ENCODE results near the gene CSF1. TPM values are rescaled to one million over a fixed set of nuclear protein-coding genes. Genes with fewer than 3 reads are reported as not detected.
"Not testable (repeated sequence)": the region's sequence is repeated elsewhere in the genome, so short reads cannot be mapped to it uniquely, and the experiment has no call there.

Gene CSF1
- total RNA-seq, result 10 to 100 TPM in 3 of 4 donors, 1 to 10 TPM in 1; 9.7 to 41.9 (median 22.0) TPM

GRCh38 chr1:109910123-109910962 is at the start of gene CSF1:
CSF1 (plus strand) TSS chr1:109910849; CDS start chr1:109911024, 175 bp downstream.
- peak; percentile 83 to 97 for DNase-seq (ENCODE audit: low spot score in 2 of 2)
- WGBS, 2 donors, result 1 to 8% methylated on average over 32 to 39 of the region's 45 CpGs
- peak in 1 of 2 donors; percentile 40 for TF ChIP-seq POLR2A (IDR thresholded peaks at IDR 0.05)
- TF ChIP-seq, protein P1, sequence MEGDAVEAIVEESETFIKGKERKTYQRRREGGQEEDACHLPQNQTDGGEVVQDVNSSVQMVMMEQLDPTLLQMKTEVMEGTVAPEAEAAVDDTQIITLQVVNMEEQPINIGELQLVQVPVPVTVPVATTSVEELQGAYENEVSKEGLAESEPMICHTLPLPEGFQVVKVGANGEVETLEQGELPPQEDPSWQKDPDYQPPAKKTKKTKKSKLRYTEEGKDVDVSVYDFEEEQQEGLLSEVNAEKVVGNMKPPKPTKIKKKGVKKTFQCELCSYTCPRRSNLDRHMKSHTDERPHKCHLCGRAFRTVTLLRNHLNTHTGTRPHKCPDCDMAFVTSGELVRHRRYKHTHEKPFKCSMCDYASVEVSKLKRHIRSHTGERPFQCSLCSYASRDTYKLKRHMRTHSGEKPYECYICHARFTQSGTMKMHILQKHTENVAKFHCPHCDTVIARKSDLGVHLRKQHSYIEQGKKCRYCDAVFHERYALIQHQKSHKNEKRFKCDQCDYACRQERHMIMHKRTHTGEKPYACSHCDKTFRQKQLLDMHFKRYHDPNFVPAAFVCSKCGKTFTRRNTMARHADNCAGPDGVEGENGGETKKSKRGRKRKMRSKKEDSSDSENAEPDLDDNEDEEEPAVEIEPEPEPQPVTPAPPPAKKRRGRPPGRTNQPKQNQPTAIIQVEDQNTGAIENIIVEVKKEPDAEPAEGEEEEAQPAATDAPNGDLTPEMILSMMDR (IDR thresholded peaks at IDR 0.05), result no peak
- intact Hi-C loops (cut with DNase I; ENCODE audit: low total_unique reads), result no loop called here
- peak within 1 kb of the TSS; percentile 76 for H3K4me3 ChIP-seq (ENCODE audit: low read depth, poor library complexity, severe bottlenecking)

GRCh38 chr1:109861616-109862015 is 49.0 kb upstream of the CSF1 start:
- 79 to 87% methylated on average over 2 of the region's 2 CpGs for WGBS, 2 donors
- H3K4me3 ChIP-seq (ENCODE audit: low read depth, poor library complexity, severe bottlenecking); intact Hi-C loops (cut with DNase I; ENCODE audit: low total_unique reads): not testable (repeated sequence)
- DNase-seq (ENCODE audit: low spot score in 2 of 2), result peak in 1 of 2 donors; percentile 13

DNA sequence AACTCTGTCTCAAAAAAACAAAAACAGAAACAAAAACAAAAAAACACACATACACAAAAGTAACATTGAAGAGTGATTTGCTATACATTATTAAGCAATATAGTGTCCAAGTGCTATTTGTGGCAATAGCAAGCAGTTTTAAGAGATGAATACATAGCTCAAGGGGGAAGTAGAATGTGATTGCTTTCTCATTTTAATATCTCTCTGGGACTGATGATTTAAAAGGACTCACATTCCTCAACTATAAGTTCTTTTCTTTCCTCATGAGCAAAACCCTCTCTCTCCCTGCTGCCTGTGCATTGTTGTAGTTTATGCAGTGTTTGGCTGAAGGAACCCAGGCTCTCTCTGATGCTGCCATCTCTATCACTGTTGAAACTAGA is 47.0 kb upstream of the CSF1 start:
- TF ChIP-seq, protein P1 (IDR thresholded peaks at IDR 0.05), result no peak
- TF ChIP-seq POLR2A (IDR thresholded peaks at IDR 0.05), result no peak
- no peak overlapping the region for H3K4me3 ChIP-seq (ENCODE audit: low read depth, poor library complexity, severe bottlenecking)
- intact Hi-C loops (cut with DNase I; ENCODE audit: low total_unique reads), result no loop called here
- DNase-seq (ENCODE audit: low spot score in 2 of 2), result no peak

GRCh38 chr1:109864047-109864822 is 46.4 kb upstream of the CSF1 start:
- TF ChIP-seq POLR2A (IDR thresholded peaks at IDR 0.05), result no peak
- TF ChIP-seq, protein P1 (IDR thresholded peaks at IDR 0.05), result no peak
- WGBS, 2 donors, result 31 to 51% methylated on average over 5 of the region's 5 CpGs
- DNase-seq (ENCODE audit: low spot score in 2 of 2), result peak in 1 of 2 donors; percentile 77
- no peak overlapping the region for H3K4me3 ChIP-seq (ENCODE audit: low read depth, poor library complexity, severe bottlenecking)
- intact Hi-C loops (cut with DNase I; ENCODE audit: low total_unique reads), result no loop called here

DNA sequence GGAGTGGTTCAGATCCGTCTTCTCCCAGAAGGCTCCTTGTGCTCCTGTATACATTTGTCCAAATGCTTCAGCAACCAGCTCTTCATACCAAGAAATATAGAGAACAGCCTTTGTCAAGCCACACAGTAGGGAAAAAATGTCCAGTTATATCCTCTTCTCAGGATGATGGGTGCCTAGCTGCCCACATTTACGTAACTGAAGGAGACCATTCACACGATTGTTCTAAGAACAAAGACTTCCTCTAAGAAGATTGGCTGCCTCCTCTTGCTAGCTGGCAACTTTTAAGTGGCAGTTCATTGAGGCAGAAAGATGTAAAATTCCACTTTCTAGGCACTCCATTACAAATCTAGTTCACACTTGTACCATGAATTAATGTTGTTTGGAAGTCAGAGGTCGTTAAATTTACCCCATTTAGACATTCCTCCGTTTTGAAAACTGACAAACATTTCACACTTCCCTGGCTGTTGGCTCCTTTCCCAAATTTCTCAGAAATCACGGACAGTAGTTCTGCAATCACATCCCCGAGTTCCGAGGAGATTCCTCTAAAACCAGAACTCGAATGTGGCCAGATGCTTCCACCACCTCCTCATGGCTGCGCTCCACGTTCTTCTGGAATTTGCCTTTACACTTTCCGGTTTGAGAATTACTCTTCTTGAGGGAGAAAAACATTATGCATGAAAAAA is 45.6 kb upstream of the CSF1 start:
- TF ChIP-seq, protein P1 (IDR thresholded peaks at IDR 0.05), result no peak
- TF ChIP-seq POLR2A (IDR thresholded peaks at IDR 0.05), result no peak
- WGBS, 2 donors, result 54 to 56% methylated on average over 12 of the region's 12 CpGs
- H3K4me3 ChIP-seq (ENCODE audit: low read depth, poor library complexity, severe bottlenecking), result no peak overlapping the region
- DNase-seq (ENCODE audit: low spot score in 2 of 2), result peak; percentile 55 to 87
- intact Hi-C loops (cut with DNase I; ENCODE audit: low total_unique reads), result no loop called here

DNA sequence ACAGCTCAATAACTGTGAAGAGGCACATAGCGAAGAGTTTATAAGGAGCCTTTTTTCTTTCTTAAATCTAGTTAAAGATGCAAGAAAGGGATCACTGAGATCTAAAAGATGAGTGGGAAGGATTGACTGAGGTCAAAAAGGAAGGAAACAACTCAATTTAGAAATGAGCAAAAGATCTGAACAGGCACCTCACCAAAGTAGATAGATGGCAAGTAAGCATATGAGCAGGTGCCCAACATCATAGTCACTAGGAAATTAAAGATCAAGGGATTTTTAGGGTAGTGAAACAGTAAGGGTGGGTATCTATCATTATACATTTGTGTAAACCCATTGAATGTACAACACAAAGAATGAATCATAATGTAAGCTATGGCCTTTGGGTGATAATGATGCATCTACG is 44.6 kb upstream of the CSF1 start:
- intact Hi-C loops (cut with DNase I; ENCODE audit: low total_unique reads), result no loop called here
- WGBS, 2 donors, result 97% methylated on average over 2 of the region's 2 CpGs

More for the DNA sequence above, 44.6 kb upstream of the CSF1 start:
- TF ChIP-seq, protein P1 (IDR thresholded peaks at IDR 0.05), result no peak
- TF ChIP-seq POLR2A (IDR thresholded peaks at IDR 0.05), result no peak
- DNase-seq (ENCODE audit: low spot score in 2 of 2), result no peak
- no peak overlapping the region for H3K4me3 ChIP-seq (ENCODE audit: low read depth, poor library complexity, severe bottlenecking)
